Measurements from ENCODE around the gene TMEM232. TPM values are rescaled to one million over a fixed set of nuclear protein-coding genes. Genes with fewer than 3 reads are reported as not detected.

The TMEM232 gene
- total and polyA plus RNA-seq, 7 donors: 0.93 to 8.7 (median 2.5) TPM

GRCh38 chr5:110402562-110402961 is 323.9 kb downstream of the TMEM232 start:
- TF ChIP-seq POLR2A (IDR thresholded peaks at IDR 0.05) (no peak), CTCF (IDR thresholded peaks at IDR 0.05) (no peak), POLR2AphosphoS5 (IDR thresholded peaks at IDR 0.05) (no peak), EP300 (IDR thresholded peaks at IDR 0.05) (no peak)
- intact Hi-C loops (cut with DNase I): no loop called here
- WGBS, 2 donors: 49 to 74% methylated on average over 1 of the region's 1 CpG
- Histone ChIP-seq H3K36me3 (no peaks in the 10 kb centered on the region), H3K9me3 (no peaks in the 10 kb centered on the region), H3K27me3 (no peaks in the 10 kb centered on the region), H3K27ac (no peak overlapping the region), H3K4me1 (no peaks in the 10 kb centered on the region), H3K4me3 (no peak overlapping the region)
- DNase-seq: no peak

- 77 to 79% methylated on average over 4 of the region's 4 CpGs for WGBS, 2 donors
- no peak for DNase-seq
- Histone ChIP-seq H3K27ac (no peak overlapping the region), H3K4me1 (no peaks in the 10 kb centered on the region), H3K4me3 (no peak overlapping the region), H3K9me3 (no peaks in the 10 kb centered on the region), H3K36me3 (no peaks in the 10 kb centered on the region), H3K27me3 (no peaks in the 10 kb centered on the region)
- intact Hi-C loops (cut with DNase I): no loop called here
- TF ChIP-seq EP300 (IDR thresholded peaks at IDR 0.05) (no peak), POLR2A (IDR thresholded peaks at IDR 0.05) (no peak), CTCF (IDR thresholded peaks at IDR 0.05) (no peak), POLR2AphosphoS5 (IDR thresholded peaks at IDR 0.05) (no peak)
These were observed 324.6 kb downstream of the TMEM232 start for GRCh38 chr5:110401881-110402280.

GRCh38 chr5:110398951-110399350 is 327.5 kb downstream of the TMEM232 start:
- no peak for TF ChIP-seq CTCF (IDR thresholded peaks at IDR 0.05)
- no peak for TF ChIP-seq POLR2AphosphoS5 (IDR thresholded peaks at IDR 0.05)
- TF ChIP-seq POLR2A (IDR thresholded peaks at IDR 0.05): no peak
- no peak for TF ChIP-seq EP300 (IDR thresholded peaks at IDR 0.05)
- no peaks in the 10 kb centered on the region for H3K9me3 ChIP-seq
- no peaks in the 10 kb centered on the region for H3K4me1 ChIP-seq
- H3K4me3 ChIP-seq: no peak overlapping the region
- no peak for DNase-seq
- intact Hi-C loops (cut with DNase I): no loop called here
- 80 to 81% methylated on average over 2 of the region's 2 CpGs for WGBS, 2 donors
- H3K27me3 ChIP-seq: no peaks in the 10 kb centered on the region
- no peak overlapping the region for H3K27ac ChIP-seq
- no peaks in the 10 kb centered on the region for H3K36me3 ChIP-seq

- H3K9me3 ChIP-seq: no peaks in the 10 kb centered on the region
- no peak for DNase-seq
- intact Hi-C loops (cut with DNase I): no loop called here
- no peaks in the 10 kb centered on the region for H3K27me3 ChIP-seq
- 92 to 96% methylated on average over 1 of the region's 1 CpG for WGBS, 2 donors
- TF ChIP-seq POLR2AphosphoS5 (IDR thresholded peaks at IDR 0.05) (no peak), EP300 (IDR thresholded peaks at IDR 0.05) (no peak), POLR2A (IDR thresholded peaks at IDR 0.05) (no peak), CTCF (IDR thresholded peaks at IDR 0.05) (no peak)
- H3K27ac ChIP-seq: no peak overlapping the region
- H3K4me1 ChIP-seq: no peaks in the 10 kb centered on the region
- H3K36me3 ChIP-seq: no peaks in the 10 kb centered on the region
- H3K4me3 ChIP-seq: no peak overlapping the region
These were observed 329.2 kb downstream of the TMEM232 start for GRCh38 chr5:110397281-110397680.

- H3K4me1 ChIP-seq: peaks cover 0 to 12% (median 3%) of the 10 kb centered on the region in 4 donors
- no peak overlapping the region for H3K27ac ChIP-seq
- intact Hi-C loops (cut with DNase I): no loop called here
- H3K27me3 ChIP-seq: no peaks in the 10 kb centered on the region
- TF ChIP-seq POLR2AphosphoS5 (IDR thresholded peaks at IDR 0.05) (no peak), EP300 (IDR thresholded peaks at IDR 0.05) (no peak), CTCF (IDR thresholded peaks at IDR 0.05) (no peak)
- no peaks in the 10 kb centered on the region for H3K9me3 ChIP-seq
- no peak overlapping the region for H3K4me3 ChIP-seq
- DNase-seq: no peak
- H3K36me3 ChIP-seq: no peaks in the 10 kb centered on the region
These were observed 339.7 kb downstream of the TMEM232 start for GRCh38 chr5:110386782-110387181.

All from sigmoid colon (tissue), 7 donors.